ENCODE measurements around the gene DUS2.
"Not testable (repeated sequence)": the region's sequence is repeated elsewhere in the genome, so short reads cannot be mapped to it uniquely, and the experiment has no call there.

Gene DUS2

DNA sequence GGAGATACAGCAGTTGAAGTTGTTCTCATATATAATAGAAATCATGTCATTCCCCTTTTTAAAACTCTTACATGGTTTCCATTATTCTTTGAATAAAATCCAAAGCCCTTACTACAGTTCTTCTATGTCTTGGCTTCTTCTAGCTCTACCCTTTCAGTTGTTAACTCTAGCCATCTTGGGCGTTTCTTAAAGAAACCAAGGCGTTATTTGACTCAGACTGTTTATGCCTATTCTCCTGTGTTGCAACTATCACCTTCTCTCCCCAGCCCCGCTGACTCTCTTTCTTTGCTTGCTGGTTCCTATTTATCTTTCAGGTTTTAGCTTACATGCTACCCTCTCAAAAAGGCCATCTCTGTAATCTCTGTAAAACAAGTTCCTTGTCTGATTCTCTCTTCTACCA lies 94.8 kb downstream of the DUS2 start:
- no peak for DNase-seq (ENCODE audit: low read depth in 1 of 2, low spot score in 1 of 2)

- not testable (repeated sequence) for DNase-seq (ENCODE audit: low read depth in 1 of 2, low spot score in 1 of 2)
Observed at GRCh38 chr16:68118954-68119353, 95.9 kb downstream of the DUS2 start.

GRCh38 chr16:68120496-68120895 lies 97.4 kb downstream of the DUS2 start:
- not testable (repeated sequence) for DNase-seq (ENCODE audit: low read depth in 1 of 2, low spot score in 1 of 2)

- DNase-seq (ENCODE audit: low read depth in 1 of 2, low spot score in 1 of 2): no peak
Observed at GRCh38 chr16:68126395-68126794, 103.3 kb downstream of the DUS2 start.

GRCh38 chr16:68128577-68129305 lies 105.7 kb downstream of the DUS2 start:
- DNase-seq (ENCODE audit: low read depth in 1 of 2, low spot score in 1 of 2): no peak
